ENCODE measurements around the gene SPON1.
A peak's percentile ranks its signal among the peaks of the same experiment; 100 is the strongest.

SPON1 gene

DNA sequence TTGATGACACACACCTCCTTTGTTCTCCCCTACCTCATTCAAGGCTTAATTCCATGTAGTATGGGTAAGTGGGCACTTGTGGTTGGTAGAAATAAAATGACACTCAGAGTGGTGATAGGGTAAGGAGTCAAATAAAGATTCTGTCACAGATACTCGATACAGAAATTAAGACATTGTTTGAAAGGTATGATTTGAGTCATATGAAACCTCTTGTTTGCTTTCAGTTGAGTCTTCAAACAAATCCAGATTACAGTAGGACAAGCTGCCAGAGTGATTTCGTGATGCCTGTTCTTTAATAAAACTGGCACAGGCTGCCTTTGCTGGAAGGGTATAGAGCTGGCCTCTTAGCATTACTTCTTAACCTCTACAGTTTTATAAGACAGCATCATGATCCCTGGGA is 182.4 kb downstream of the SPON1 start:
- Histone ChIP-seq H3K9me3 (replicated peaks; ENCODE audit: insufficient read depth, low read length) (no peaks in the 10 kb centered on the region), H3K27me3 (replicated peaks; ENCODE audit: insufficient read depth, low read length) (no peaks in the 10 kb centered on the region), H3K9ac (ENCODE audit: low read length) (no peak overlapping the region), H3F3A (ENCODE audit: insufficient read depth, low read length) (no peaks in the 10 kb centered on the region), H3K4me2 (ENCODE audit: low read depth, low read length) (no peak overlapping the region), H4K20me1 (ENCODE audit: insufficient read depth, low read length) (no peaks in the 10 kb centered on the region), H3K79me2 (ENCODE audit: low read length) (no peaks in the 10 kb centered on the region), H3K4me3 (ENCODE audit: low read length) (no peak overlapping the region), H3K9me2 (replicated peaks; ENCODE audit: insufficient read depth, low read length) (no peaks in the 10 kb centered on the region), H3K36me3 (replicated peaks; ENCODE audit: insufficient read depth, low read length) (no peaks in the 10 kb centered on the region), H2AFZ (ENCODE audit: low read length) (no peak overlapping the region), H3K27ac (ENCODE audit: low read length) (no peak overlapping the region), H3K4me1 (ENCODE audit: low read length) (no peaks in the 10 kb centered on the region)
- no peak for DNase-seq
- TF ChIP-seq EZH2phosphoT487 (IDR thresholded peaks at IDR 0.05; ENCODE audit: low read length) (no peak), CTCF (IDR thresholded peaks at IDR 0.05; ENCODE audit: low read length) (no peak)

- Histone ChIP-seq H3K4me2 (ENCODE audit: low read depth, low read length) (no peak overlapping the region), H4K20me1 (ENCODE audit: insufficient read depth, low read length) (no peaks in the 10 kb centered on the region), H2AFZ (ENCODE audit: low read length) (no peak overlapping the region), H3K79me2 (ENCODE audit: low read length) (no peaks in the 10 kb centered on the region), H3K4me1 (ENCODE audit: low read length) (no peaks in the 10 kb centered on the region), H3K9me2 (replicated peaks; ENCODE audit: insufficient read depth, low read length) (no peaks in the 10 kb centered on the region), H3K27ac (ENCODE audit: low read length) (no peak overlapping the region), H3K27me3 (replicated peaks; ENCODE audit: insufficient read depth, low read length) (no peaks in the 10 kb centered on the region), H3K4me3 (ENCODE audit: low read length) (no peak overlapping the region), H3K36me3 (replicated peaks; ENCODE audit: insufficient read depth, low read length) (no peaks in the 10 kb centered on the region), H3F3A (ENCODE audit: insufficient read depth, low read length) (no peaks in the 10 kb centered on the region), H3K9me3 (replicated peaks; ENCODE audit: insufficient read depth, low read length) (no peaks in the 10 kb centered on the region), H3K9ac (ENCODE audit: low read length) (no peak overlapping the region)
- peak; percentile 53 for TF ChIP-seq CTCF (IDR thresholded peaks at IDR 0.05; ENCODE audit: low read length)
- no peak for TF ChIP-seq EZH2phosphoT487 (IDR thresholded peaks at IDR 0.05; ENCODE audit: low read length)
- no peak for TF ChIP-seq EZH2 (optimal IDR thresholded peaks at IDR 0.05; ENCODE audit: low read depth, low read length)
- peak; percentile 43 for DNase-seq
These were observed 186.2 kb downstream of the SPON1 start for GRCh38 chr11:14148653-14149273.

GRCh38 chr11:14149683-14150082 is 187.2 kb downstream of the SPON1 start:
- H3K79me2 ChIP-seq (ENCODE audit: low read length): no peaks in the 10 kb centered on the region
- no peak overlapping the region for H3K4me2 ChIP-seq (ENCODE audit: low read depth, low read length)
- no peaks in the 10 kb centered on the region for H3F3A ChIP-seq (ENCODE audit: insufficient read depth, low read length)
- H3K4me3 ChIP-seq (ENCODE audit: low read length): no peak overlapping the region
- H3K27me3 ChIP-seq (replicated peaks; ENCODE audit: insufficient read depth, low read length): no peaks in the 10 kb centered on the region
- no peak overlapping the region for H3K9ac ChIP-seq (ENCODE audit: low read length)
- no peaks in the 10 kb centered on the region for H4K20me1 ChIP-seq (ENCODE audit: insufficient read depth, low read length)
- no peaks in the 10 kb centered on the region for H3K9me2 ChIP-seq (replicated peaks; ENCODE audit: insufficient read depth, low read length)
- no peaks in the 10 kb centered on the region for H3K36me3 ChIP-seq (replicated peaks; ENCODE audit: insufficient read depth, low read length)
- DNase-seq: no peak
- H3K9me3 ChIP-seq (replicated peaks; ENCODE audit: insufficient read depth, low read length): no peaks in the 10 kb centered on the region
- TF ChIP-seq CTCF (IDR thresholded peaks at IDR 0.05; ENCODE audit: low read length) (no peak), EZH2 (optimal IDR thresholded peaks at IDR 0.05; ENCODE audit: low read depth, low read length) (no peak), EZH2phosphoT487 (IDR thresholded peaks at IDR 0.05; ENCODE audit: low read length) (no peak)
- no peak overlapping the region for H2AFZ ChIP-seq (ENCODE audit: low read length)
- H3K4me1 ChIP-seq (ENCODE audit: low read length): no peaks in the 10 kb centered on the region
- H3K27ac ChIP-seq (ENCODE audit: low read length): no peak overlapping the region
